Stimulated activated CD8-positive, alpha-beta memory T cell treated with anti-CD3 and anti-CD28 coated beads, Interleukin-7, amount 100 ng/mL, for 24 hours (primary cell): ENCODE data around the gene LYPLAL1.

Source experiments
- DNase-seq: peaks from one replicate; pipeline ENCODE4 v3.0.0-alpha.2; 2020; ENCODE audit warnings: low read depth

Gene LYPLAL1

DNA sequence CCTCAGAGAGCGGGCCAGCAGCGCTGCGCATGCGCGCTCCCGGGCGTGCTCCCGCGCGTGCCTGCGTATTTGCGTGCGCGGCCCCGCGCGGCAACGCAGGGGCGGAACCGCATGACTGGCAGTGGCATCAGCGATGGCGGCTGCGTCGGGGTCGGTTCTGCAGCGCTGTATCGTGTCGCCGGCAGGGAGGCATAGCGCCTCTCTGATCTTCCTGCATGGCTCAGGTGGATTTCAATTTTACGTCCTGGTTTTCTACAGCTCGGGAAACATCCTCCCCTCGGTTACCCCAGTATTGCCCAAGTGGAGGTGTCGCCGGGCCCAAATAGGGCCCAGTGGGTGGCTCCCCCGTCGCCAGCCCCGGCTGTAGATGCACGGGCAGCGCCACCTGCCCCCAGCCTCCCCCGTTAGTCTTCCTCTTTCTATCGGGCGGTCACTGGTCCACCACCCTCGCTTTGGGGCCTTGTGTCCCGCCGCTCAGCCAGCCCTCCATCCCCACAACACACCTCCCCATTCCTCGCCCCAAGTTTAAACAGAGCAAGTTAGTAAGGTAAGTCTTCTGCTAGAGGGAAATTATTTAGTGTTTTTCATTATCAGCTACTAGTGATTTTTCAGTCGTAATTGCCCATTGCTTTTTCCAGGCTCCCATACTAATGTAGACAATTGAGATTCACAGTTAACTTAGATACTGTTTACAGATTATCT is at the start of gene LYPLAL1:
Gene LYPLAL1, plus strand, starts transcription at position 121 of the 702 bp plus-strand sequence. Its CDS starts 13 bp downstream, at position 134.
- DNase-seq: peak; percentile 74

DNA sequence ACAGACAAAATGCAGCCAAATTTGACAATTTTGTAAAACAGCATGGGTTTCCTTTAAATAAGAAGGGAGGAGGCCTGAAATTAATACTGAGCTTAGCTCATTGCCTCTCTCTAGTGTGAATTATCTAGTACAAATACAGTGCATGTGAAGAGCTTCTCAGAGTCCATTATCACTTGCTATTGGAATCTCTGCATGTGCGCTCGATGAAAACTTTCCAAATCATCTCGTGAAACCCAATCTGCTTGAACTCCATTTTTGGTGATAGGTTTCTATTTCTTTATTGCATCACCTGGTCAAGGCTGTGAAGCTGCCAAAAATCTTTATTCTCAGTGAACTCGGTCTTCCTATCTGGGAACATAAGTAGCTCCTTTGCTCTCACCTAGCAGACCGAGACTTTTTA is 49.5 kb upstream of the LYPLAL1 start:
- DNase-seq: no peak

GRCh38 chr1:219125342-219125741 is 48.3 kb upstream of the LYPLAL1 start:
- no peak for DNase-seq

- no peak for DNase-seq
These were observed 47.3 kb upstream of the LYPLAL1 start for GRCh38 chr1:219126377-219126776.

DNA sequence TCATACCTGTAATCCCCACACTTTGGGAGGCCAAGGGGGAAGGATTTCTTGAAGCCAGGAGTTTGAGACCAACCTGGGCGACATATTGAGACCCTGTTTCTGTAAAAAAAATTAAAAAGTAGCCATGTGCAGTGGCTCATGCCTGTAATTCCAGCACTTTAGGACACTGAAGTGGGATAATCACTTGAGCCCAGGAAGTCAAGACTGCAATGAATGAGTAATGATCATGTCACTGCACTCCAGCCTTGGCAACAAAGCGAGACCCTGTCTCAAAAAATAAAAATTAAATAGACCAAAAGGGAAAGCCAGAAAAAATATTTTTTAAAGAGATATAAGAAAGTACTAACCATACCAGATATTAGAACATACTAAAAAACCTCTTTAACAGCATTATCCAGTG is 44.7 kb upstream of the LYPLAL1 start:
- DNase-seq: no peak

DNA sequence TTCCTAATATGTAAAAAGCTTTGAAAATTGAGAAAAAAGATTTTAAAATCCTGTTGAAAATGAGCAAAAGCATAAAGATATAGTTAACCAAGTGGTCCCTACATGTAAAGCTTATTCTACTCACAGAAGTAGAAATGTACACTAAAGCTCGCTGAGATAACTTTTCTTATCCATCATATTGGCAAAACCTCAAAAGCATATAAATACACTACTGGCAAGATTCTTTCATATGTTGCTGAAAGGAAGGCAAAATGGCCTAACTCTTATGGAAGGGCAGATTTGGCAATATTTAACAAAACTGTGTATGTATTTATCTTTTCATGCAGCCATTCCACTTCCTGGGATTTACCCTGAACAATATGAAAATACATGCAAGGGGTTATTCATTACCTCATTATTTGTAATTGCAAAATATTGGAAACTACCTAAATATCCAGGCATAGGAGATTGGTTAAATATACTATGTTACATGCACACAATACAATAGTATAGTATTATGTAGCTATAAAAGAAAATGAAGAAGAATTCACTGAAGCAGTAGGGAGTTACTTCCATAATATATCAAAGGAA is 43.2 kb upstream of the LYPLAL1 start:
- DNase-seq: no peak

DNA sequence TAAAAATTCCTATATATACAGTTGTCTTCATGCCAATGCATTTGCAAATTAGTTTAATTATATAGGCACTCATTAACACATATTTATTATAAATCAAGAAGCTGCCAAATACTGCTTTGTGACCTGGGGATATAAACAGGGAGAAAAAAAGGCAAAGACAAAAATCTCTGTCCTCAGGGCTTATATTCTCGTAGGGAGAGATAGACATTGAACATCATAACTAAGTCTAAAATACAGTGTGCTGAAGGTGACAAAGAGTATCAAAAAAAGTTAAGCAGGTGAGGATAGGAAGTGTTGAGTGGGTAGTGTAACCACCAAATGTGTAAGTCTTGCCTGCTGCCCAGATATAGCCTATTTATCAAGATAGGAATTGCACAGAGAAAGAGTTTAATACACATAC is 40.7 kb upstream of the LYPLAL1 start:
- no peak for DNase-seq

DNA sequence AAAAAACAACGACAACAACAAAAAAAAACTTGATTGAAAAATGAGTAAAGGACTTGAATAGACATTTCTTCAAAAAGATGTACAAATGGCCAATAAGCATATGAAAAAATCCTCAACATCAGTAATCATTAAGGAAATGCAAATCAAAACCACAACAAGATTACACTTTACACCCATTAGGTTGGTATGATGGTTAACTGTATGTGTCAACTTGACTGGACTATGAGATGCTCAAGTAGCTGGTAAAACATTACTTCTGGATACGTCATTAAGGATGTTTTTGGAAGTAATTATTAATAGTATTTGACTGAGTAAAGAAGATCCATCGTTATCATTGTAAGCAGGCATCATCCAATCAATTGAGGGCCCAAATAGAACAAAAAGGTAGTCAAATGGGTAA is 34.9 kb upstream of the LYPLAL1 start:
- no peak for DNase-seq

GRCh38 chr1:219140303-219140877 is 33.3 kb upstream of the LYPLAL1 start:
- DNase-seq: no peak

DNA sequence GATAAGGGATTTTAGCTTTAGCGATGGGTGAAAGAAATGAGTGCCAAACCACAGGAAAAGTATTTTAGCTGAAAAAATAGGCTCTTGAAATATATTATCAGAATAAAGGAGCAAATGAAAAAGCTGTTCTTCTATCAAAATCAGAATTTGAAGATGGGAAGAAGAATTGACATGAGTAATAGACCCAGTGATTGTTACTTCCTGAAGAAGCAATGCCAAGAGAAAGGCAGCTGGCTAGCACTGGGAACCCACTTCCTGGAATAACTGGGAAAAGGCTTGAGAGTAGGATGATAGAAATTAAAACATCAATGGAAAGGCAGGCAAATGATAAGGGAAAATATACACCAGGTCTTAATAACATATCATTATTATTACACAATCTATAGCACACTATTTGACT is 29.9 kb upstream of the LYPLAL1 start:
- DNase-seq: no peak

DNA sequence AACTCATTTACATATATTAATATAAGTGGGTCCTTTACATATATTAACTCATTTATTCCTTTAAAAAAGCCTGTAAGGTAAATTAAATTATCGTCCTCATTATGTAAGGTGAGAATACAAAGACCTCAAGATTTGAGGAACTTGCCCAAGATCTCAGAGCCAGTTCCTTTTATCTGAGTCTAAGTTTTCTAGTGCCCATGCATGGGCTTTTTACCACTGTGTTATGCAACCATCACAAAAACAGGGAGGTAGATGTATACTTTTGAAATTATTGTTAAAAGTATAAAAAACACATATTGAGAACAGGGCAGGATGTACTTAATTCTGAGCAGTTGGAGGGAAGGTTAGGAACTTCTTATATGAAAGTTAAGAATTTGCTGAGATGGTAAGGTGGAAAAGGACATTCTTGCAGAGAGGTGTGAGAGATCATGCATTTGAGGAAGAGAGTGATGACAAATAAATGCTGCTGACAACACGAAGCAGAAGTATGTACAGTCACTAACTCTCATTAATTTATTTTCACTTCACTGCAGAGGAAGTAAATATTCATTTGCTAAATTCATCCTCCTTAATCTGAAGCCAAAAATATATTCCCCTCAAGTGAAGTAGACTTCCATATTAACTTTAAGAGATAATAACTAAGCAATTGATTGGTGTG is 28.9 kb upstream of the LYPLAL1 start:
- DNase-seq: no peak

- no peak for DNase-seq
These were observed 26.1 kb upstream of the LYPLAL1 start for GRCh38 chr1:219147571-219148019.

- no peak for DNase-seq
These were observed 24.6 kb upstream of the LYPLAL1 start for GRCh38 chr1:219149009-219149577.

GRCh38 chr1:219149953-219150352 is 23.7 kb upstream of the LYPLAL1 start:
- DNase-seq: no peak

- DNase-seq: no peak
These were observed 22.8 kb upstream of the LYPLAL1 start for GRCh38 chr1:219150913-219151312.

DNA sequence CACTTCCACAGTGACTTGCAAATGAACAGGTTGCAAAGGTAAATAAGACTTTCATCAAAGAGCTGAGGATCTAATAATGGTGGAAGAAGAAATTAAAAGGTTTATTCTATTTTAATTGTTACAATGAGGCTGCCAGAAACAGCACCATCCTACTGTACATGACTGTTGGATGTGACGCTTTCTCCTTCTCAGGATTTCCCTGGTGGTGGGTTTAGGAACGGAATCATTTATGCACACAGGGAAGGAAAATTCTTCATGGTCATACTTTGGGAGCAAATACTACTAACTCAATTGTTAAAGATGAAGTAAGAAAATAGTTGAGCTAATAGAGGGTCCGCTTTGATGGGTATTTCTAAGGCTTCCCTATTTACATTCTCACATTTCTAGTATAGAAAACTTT is 22.2 kb upstream of the LYPLAL1 start:
- DNase-seq: no peak

DNA sequence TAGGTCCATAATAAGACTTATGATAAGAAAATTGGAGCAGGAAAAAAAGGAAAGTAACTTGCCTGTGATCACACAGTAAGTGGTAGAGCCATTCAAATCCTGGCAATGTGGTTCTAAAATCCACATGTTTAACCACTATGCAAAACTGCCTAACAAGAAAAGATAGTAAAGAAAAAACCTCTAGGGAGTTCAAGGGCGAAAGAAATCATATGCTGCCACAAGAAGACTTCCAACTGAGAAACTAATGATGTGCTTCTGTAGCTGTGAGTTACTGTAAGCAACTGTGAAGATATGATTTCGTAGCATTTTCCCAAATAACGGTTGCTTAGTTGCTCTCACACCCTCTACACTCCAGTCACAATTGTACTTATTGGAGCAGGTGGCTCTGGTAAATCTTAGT is 20.9 kb upstream of the LYPLAL1 start:
- no peak for DNase-seq

GRCh38 chr1:219153723-219154122 is 20.0 kb upstream of the LYPLAL1 start:
- no peak for DNase-seq

DNA sequence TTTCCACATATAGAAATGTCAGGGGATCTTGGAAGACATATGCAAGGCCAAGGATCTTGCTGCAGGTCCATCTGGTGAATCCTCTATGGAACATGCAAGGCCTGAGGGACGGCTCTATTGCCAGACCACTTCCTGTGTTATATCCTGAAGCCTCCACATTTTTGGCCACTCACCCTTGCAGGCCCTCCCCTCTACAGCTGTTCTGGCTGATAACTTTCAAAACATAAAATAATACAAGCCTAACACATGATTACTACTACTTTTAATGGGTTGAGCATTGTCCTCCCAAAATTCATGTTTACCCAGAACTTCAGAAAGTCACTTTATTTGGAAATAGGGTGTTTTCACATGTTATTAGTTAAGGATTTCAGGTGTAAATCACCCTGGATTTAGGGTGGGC is 18.5 kb upstream of the LYPLAL1 start:
- no peak for DNase-seq

GRCh38 chr1:219159946-219160645 is 13.6 kb upstream of the LYPLAL1 start:
- no peak for DNase-seq

GRCh38 chr1:219160967-219161366 is 12.7 kb upstream of the LYPLAL1 start:
- no peak for DNase-seq

GRCh38 chr1:219161371-219161770 is 12.3 kb upstream of the LYPLAL1 start:
- no peak for DNase-seq
